ENCODE results near the gene TOMM7. TPM values are rescaled to one million over a fixed set of nuclear protein-coding genes. Genes with fewer than 3 reads are reported as not detected.

TOMM7 gene
- polyA plus RNA-seq, 1 experiment = 390 TPM

GRCh38 chr7:22821702-22822485 is 755 bp downstream of the TOMM7 start:
- DNase-seq (ENCODE audit: low read depth, low spot score) = no peak
- Histone ChIP-seq H3K27me3 (ENCODE audit: control insufficient read depth, insufficient read depth, low read length) (no peaks in the 10 kb centered on the region), H3K4me3 (ENCODE audit: low read depth, low read length) (peak overlapping the region; percentile 95), H3K9me3 (ENCODE audit: control insufficient read depth, insufficient read depth, low read length) (peaks cover 4% of the 10 kb centered on the region; the same call in 1 of the 2 replicates), H3K27ac (ENCODE audit: low read depth, low read length) (peak overlapping the region; percentile 41)
- no peak for TF ChIP-seq CTCF (IDR thresholded peaks at IDR 0.05; ENCODE audit: low read depth, low read length)
- CTCF ChIA-PET = interaction anchor here (0.7 to 2.5 kb wide), 8 partner anchors 34 to 365 kb away, joined by 3 to 12 read pairs (median 4); partner anchors contain the start of gene IL6
- POLR2A ChIA-PET = interaction anchor here (0.6 to 1.1 kb wide), 4 partner anchors 34 to 267 kb away, joined by 3 to 4 read pairs (median 3); partner anchors contain the start of gene IL6

GRCh38 chr7:22819476-22819875 is 3.2 kb downstream of the TOMM7 start:
- Histone ChIP-seq H3K4me3 (ENCODE audit: low read depth, low read length) (no peak overlapping the region), H3K27me3 (ENCODE audit: control insufficient read depth, insufficient read depth, low read length) (no peaks in the 10 kb centered on the region), H3K27ac (ENCODE audit: low read depth, low read length) (no peak overlapping the region), H3K9me3 (ENCODE audit: control insufficient read depth, insufficient read depth, low read length) (peaks cover 4% of the 10 kb centered on the region; the same call in 1 of the 2 replicates)
- POLR2A ChIA-PET = no interaction called here
- CTCF ChIA-PET = interaction anchor here (1.0 kb wide), 1 partner anchor 10 kb away, joined by 3 read pairs; no protein-coding TSS in a partner anchor
- no peak for TF ChIP-seq CTCF (IDR thresholded peaks at IDR 0.05; ENCODE audit: low read depth, low read length)
- no peak for DNase-seq (ENCODE audit: low read depth, low spot score)

- Histone ChIP-seq H3K27me3 (ENCODE audit: control insufficient read depth, insufficient read depth, low read length) (no peaks in the 10 kb centered on the region), H3K9me3 (ENCODE audit: control insufficient read depth, insufficient read depth, low read length) (no peaks in the 10 kb centered on the region), H3K4me3 (ENCODE audit: low read depth, low read length) (no peak overlapping the region), H3K27ac (ENCODE audit: low read depth, low read length) (no peak overlapping the region)
- no peak for TF ChIP-seq CTCF (IDR thresholded peaks at IDR 0.05; ENCODE audit: low read depth, low read length)
- ChIA-PET POLR2A (interaction anchor here (0.6 kb wide), 1 partner anchor 96 kb away, joined by 3 read pairs; no protein-coding TSS in a partner anchor), CTCF (interaction anchor here (0.7 kb wide), 1 partner anchor 162 kb away, joined by 11 read pairs; no protein-coding TSS in a partner anchor)
- no peak for DNase-seq (ENCODE audit: low read depth, low spot score)
Measured at GRCh38 chr7:22814261-22815208, 8.1 kb downstream of the TOMM7 start.

GRCh38 chr7:22812353-22812752 is 10.3 kb downstream of the TOMM7 start:
- TF ChIP-seq CTCF (IDR thresholded peaks at IDR 0.05; ENCODE audit: low read depth, low read length) = no peak
- ChIA-PET POLR2A (no interaction called here), CTCF (interaction anchor here (0.5 to 3.5 kb wide), 2 partner anchors 243 to 311 kb away, joined by 4 to 15 read pairs; no protein-coding TSS in a partner anchor)
- Histone ChIP-seq H3K4me3 (ENCODE audit: low read depth, low read length) (no peak overlapping the region), H3K9me3 (ENCODE audit: control insufficient read depth, insufficient read depth, low read length) (no peaks in the 10 kb centered on the region), H3K27me3 (ENCODE audit: control insufficient read depth, insufficient read depth, low read length) (no peaks in the 10 kb centered on the region), H3K27ac (ENCODE audit: low read depth, low read length) (no peak overlapping the region)
- DNase-seq (ENCODE audit: low read depth, low spot score) = no peak
